ENCODE data around the gene ZNF365.

Gene ZNF365

DNA sequence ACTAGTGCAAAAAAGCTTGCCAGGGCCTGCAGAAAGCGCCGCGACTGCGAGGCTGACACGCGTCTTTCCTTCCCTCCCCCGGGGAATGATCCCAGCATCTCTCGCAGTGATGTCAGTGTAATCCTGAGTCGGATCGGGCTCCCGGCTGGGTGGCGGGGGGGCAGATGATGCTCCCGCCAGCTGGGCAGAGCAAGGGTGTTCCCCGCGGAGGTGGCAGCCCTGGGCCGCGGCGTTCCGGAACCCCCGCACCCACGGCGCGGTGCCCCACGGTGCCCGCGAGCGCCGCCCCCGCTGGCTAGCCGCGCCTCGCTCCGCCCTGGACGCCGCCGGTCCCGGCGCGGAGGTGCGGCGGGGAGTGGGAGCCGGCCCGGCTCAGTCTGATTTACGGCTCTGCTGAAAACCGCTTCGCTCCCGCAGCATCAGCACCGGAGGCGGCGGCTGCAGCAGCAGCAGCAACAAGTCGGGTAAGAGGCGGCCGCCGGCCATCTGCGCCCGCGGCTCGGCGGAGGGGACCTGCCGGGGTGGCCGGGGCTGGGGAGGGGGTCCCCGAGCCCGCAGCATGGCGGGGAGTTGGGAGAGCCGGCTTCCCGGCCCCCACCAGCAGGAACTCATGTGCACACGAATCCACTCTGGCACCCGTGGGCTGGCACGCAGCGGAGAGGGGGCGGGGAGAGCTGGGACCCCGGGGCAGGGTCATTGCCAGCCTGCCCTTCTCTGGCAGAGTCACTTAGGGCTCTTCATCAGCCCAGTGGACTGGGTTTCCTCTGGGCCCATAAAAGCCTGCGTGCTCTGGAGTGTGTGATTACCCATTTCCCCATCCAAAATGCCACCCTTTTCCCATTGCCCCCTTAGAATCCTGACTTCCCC is at the start of gene ZNF365:
ZNF365 (plus strand) TSS at position 375 of the 867 bp plus-strand sequence. CDS start 1,825 bp downstream, outside the sequence.
- no peak for DNase-seq (ENCODE audit: low read depth)
- in situ Hi-C loops (cut with HindIII; ENCODE audit: low sequenced_read_pairs): loop anchor here (10.0 kb wide), 1 partner anchor 629 kb away; no protein-coding TSS in a partner anchor
- no peak for TF ChIP-seq CTCF (IDR thresholded peaks at IDR 0.05; ENCODE audit: low read depth, low read length, missing control alignments)
- peak within 1 kb of the TSS; percentile 53 for H3K4me3 ChIP-seq (ENCODE audit: low read depth, low read length)

GRCh38 chr10:62326176-62326575 is 48.0 kb upstream of the ZNF365 start:
- no peak for TF ChIP-seq CTCF (IDR thresholded peaks at IDR 0.05; ENCODE audit: low read depth, low read length, missing control alignments)

GRCh38 chr10:62327885-62328284 is 46.3 kb upstream of the ZNF365 start:
- H3K4me3 ChIP-seq (ENCODE audit: low read depth, low read length): no peak overlapping the region
- no peak for TF ChIP-seq CTCF (IDR thresholded peaks at IDR 0.05; ENCODE audit: low read depth, low read length, missing control alignments)
- in situ Hi-C loops (cut with HindIII; ENCODE audit: low sequenced_read_pairs): no loop called here
- DNase-seq (ENCODE audit: low read depth): peak; percentile 11

More at GRCh38 chr10:62326176-62326575, 48.0 kb upstream of the ZNF365 start:
- in situ Hi-C loops (cut with HindIII; ENCODE audit: low sequenced_read_pairs): no loop called here
- H3K4me3 ChIP-seq (ENCODE audit: low read depth, low read length): no peak overlapping the region
- DNase-seq (ENCODE audit: low read depth): no peak

DNA sequence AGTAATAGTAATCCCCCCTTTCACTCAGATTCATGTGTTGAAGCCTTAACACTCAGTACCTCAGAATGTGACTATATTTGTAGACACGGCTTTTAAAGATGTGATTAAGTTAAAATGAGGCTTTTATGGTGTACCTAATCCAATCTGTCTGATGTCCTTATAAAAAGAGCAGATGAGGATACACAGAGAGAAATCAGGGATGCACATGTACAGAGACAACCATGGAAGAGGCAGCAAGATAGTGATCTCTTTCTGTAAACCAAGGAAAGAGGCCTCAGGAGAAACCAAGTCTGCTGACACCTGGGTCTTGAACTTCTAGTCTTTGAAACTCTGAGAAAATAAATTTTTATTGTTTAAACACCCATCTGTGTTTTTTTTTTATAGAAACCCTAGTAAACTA is 44.0 kb upstream of the ZNF365 start:
- in situ Hi-C loops (cut with HindIII; ENCODE audit: low sequenced_read_pairs): no loop called here
- no peak overlapping the region for H3K4me3 ChIP-seq (ENCODE audit: low read depth, low read length)
- no peak for DNase-seq (ENCODE audit: low read depth)
- no peak for TF ChIP-seq CTCF (IDR thresholded peaks at IDR 0.05; ENCODE audit: low read depth, low read length, missing control alignments)

GRCh38 chr10:62332406-62332805 is 41.8 kb upstream of the ZNF365 start:
- H3K4me3 ChIP-seq (ENCODE audit: low read depth, low read length): no peak overlapping the region
- no peak for DNase-seq (ENCODE audit: low read depth)
- no peak for TF ChIP-seq CTCF (IDR thresholded peaks at IDR 0.05; ENCODE audit: low read depth, low read length, missing control alignments)
- in situ Hi-C loops (cut with HindIII; ENCODE audit: low sequenced_read_pairs): no loop called here

DNA sequence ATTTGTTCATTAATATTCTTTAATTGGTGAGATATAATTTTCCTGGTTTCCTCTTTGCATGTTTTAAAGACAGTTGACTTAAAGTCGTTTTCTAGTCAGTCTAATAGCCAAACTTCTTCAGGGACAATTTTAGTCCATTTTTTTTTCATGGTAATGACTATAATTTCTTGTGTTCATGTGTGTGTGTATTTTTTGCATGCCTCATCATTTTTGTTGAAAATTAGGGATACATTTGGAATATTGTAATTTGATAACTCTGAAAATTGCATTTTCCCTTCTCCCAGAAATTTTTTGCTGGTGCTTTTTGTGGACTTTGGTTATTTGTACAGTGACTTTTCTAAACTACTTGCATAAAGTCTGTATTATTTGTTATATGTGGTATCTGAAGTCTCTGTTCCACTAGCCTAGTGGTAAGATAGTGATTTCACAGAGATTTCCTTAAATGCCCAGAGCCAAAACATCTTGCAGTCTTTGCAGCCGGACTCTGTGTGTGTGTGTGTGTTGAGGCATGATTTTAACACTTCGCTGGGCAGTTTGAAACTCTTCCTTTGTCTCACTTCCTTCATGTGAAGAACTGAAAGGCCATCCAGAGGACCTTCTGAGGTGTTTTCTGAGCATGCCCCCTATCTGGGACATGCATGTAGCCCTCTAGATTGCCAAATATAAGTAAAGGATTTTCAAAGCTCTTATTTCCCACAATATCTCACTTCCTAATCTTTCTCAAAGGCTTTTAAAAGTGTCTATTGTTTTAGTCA is 40.9 kb upstream of the ZNF365 start:
- in situ Hi-C loops (cut with HindIII; ENCODE audit: low sequenced_read_pairs): no loop called here
- no peak for DNase-seq (ENCODE audit: low read depth)
- no peak overlapping the region for H3K4me3 ChIP-seq (ENCODE audit: low read depth, low read length)
- no peak for TF ChIP-seq CTCF (IDR thresholded peaks at IDR 0.05; ENCODE audit: low read depth, low read length, missing control alignments)

All from astrocyte of the cerebellum (primary cell).